Stimulated activated CD4-positive, alpha-beta T cell treated with anti-CD3 and anti-CD28 coated beads, Interleukin-4, amount 100 ng/mL, for 48 hours (primary cell): ENCODE results near the gene FBXL15.

Experiments used
- DNase-seq, 2 donors: peaks; one replicate each; pipeline ENCODE4 v3.0.0-alpha.2; 2020; ENCODE audit warnings: low read depth in 2 of 2

FBXL15 gene, protein sequence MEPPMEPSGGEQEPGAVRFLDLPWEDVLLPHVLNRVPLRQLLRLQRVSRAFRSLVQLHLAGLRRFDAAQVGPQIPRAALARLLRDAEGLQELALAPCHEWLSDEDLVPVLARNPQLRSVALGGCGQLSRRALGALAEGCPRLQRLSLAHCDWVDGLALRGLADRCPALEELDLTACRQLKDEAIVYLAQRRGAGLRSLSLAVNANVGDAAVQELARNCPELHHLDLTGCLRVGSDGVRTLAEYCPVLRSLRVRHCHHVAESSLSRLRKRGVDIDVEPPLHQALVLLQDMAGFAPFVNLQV

DNA sequence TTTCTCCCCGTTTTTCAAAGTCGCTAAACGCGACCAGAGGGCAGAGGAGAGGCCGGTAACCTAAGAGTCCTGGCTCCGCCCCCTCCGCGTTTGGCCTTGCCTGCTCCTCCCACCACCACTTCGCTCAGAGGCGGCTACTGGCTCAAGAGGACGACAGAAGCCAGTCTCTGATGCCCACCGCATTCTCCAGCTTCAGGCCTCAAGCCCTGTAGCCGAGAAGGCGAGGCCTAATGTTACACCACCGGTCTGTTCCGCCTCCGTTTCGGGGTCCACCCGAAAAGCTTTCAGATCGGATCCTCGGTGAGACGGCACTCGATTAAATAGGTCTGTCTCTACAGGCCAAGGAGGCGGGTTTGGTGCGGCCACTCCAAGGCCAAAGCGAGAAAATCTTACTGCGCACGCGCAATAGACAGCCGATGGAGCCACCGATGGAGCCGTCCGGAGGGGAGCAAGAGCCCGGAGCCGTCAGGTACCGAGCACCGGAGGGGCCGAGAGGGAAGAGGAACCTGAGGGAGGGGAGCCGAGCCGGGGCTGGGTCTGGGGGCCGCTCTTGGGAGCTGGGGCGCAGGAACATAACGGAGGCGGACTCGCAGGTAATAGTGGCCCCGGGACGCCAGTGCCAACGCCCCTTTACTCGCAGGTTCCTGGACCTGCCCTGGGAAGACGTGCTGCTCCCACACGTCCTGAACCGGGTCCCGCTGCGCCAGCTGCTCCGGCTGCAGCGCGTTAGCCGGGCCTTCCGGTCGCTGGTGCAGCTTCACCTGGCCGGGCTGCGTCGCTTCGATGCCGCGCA, at the start of gene FBXL15:
FBXL15 (plus strand) TSS at position 123 of the 793 bp plus-strand sequence; CDS start at position 417, 294 bp downstream.
- DNase-seq: peak; percentile 95 to 96

DNA sequence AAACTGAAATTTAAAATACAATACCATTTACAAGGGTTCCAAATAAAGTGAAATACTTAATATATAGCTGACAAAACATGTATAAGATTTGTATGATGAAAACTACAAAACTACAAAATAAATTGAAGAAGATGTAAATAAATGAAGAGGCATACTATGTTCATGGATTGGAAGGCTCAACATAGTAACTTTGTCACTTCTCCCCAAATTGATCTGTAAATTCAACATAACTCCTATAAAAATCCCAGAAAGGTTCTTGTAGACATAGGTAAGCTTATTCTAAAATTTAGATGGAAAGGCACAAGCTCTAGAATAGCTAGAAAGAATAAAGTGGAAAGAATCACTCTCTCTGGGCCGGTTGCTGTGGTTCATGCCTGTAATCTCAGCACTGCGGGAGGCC, 49.3 kb upstream of the FBXL15 start:
- no peak for DNase-seq

DNA sequence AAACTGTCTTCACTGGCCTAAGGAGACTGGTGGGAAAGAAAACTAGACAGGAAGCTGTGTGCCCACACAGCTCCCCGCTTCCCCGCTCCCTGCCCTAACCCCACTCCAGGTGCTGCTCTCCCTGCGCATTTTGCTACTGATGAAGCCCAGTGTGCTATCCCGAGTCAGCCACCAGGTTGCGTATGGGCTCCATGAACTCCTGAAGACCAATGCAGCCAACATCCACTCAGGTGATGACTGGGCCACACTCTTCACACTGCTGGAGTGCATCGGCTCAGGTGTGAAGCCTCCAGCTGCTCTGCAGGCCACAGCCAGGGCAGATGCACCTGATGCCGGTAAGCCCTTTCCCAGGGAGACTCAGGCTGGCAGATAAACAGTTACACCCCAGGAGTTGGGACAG, 45.4 kb upstream of the FBXL15 start:
- no peak for DNase-seq

DNA sequence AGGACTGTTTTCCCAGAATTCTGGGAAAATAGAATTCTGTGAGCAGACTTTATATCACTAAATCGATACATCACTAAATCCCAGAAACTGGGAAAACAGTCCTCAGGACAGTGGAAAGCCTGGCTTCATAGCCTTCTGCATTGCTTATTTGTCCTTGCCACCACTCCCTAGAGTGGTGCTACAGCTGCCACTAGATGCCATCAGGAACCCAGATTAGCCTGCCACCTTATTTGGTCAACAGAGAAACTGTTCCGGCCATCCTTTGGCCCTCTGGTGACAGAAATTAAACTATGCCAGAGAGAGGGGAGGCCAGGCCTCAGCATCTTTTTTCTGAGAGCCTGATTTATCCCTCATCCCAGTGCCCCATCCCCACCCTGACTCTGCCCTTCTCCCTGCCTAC, 44.8 kb upstream of the FBXL15 start:
- DNase-seq: no peak

DNA sequence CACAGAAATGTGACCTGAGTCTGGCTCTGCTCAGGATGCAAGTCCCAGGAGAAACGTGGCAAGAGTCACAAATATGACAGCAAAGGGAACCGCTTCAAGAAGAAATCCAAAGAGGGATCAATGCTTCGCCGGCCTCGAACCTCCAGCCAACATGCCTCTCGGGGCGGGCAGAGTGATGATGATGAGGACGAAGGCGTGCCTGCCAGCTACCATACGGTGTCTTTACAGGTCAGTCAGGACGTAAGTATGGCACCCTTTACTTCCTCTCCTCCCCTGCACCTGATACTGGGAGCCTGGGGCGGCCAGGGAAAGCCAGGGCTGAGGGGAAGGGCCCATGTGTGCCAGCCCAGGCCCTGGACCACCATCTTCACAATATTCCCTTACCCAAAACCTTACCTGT, 43.7 kb upstream of the FBXL15 start:
- DNase-seq: no peak

DNA sequence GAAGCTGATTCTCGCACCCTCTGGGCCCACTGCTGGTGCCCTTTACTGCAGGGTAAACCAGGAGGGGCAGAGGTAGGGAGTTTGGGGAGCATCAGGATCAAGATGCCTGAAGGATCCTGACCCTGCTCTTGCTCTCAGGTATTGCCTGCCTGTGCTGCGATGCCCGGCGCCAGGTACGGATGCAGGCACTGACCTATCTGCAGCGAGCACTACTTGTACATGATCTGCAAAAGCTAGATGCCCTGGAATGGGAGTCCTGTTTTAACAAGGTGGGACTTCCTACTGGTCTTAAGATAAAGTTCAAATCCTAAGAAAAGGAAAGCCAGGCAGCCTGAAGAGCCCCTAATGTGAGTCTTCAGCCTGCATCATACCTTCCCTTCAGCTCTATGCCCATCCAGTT, 41.3 kb upstream of the FBXL15 start:
- no peak for DNase-seq

DNA sequence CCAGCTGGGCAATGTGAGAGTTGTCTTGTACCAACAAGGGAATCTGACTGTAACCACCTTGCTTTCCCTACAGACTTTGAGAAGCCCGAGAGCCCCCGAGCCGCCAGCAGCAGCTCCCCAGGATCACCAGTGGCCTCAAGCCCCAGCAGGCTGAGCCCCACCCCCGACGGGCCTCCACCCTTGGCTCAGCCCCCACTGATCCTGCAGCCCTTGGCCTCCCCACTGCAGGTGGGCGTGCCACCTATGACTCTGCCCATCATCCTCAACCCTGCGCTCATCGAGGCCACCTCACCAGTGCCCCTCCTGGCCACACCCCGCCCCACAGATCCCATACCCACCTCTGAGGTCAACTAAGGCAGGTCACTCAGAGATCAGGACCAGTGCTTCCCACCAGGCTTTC, 38.7 kb upstream of the FBXL15 start:
- DNase-seq: no peak

DNA sequence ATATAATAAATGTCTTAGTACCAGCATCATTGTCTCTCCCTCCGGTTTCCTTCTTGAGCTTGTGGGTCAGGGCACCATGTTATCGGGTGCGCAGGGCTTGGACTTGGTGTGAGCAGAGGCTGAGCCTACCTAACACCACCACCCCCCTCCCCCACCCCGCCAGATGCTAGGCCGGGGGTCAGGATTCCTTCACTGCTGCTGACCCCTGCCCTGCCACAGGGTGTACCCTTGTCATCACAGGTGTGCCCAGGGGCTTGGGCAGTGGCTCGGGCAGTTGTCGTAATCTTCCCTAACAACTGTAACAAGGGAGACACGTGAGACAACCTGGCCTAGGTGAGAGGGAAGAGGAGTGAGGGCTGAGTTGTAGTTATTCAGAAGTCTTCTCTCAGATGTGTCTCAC, 37.8 kb upstream of the FBXL15 start:
- DNase-seq: no peak

DNA sequence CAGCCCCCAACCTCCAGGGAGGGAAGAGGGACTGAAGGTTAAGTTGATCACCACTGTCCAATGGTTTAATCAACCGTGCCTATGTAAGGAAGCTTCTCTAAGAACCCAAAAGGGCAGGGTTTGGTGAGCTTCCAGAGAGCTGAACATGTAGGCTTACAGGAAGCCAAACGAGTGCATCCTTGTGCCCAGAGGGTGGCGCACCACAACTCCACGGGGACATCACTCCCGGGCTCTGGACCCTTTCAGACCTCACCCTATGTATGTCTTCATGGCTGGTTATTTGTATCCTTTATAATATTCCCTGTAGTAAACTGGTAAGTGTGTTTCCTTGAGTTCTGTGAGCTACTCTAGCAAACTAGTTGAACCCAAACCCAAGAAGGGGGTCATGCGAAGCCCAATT, 36.6 kb upstream of the FBXL15 start:
- DNase-seq: no peak

DNA sequence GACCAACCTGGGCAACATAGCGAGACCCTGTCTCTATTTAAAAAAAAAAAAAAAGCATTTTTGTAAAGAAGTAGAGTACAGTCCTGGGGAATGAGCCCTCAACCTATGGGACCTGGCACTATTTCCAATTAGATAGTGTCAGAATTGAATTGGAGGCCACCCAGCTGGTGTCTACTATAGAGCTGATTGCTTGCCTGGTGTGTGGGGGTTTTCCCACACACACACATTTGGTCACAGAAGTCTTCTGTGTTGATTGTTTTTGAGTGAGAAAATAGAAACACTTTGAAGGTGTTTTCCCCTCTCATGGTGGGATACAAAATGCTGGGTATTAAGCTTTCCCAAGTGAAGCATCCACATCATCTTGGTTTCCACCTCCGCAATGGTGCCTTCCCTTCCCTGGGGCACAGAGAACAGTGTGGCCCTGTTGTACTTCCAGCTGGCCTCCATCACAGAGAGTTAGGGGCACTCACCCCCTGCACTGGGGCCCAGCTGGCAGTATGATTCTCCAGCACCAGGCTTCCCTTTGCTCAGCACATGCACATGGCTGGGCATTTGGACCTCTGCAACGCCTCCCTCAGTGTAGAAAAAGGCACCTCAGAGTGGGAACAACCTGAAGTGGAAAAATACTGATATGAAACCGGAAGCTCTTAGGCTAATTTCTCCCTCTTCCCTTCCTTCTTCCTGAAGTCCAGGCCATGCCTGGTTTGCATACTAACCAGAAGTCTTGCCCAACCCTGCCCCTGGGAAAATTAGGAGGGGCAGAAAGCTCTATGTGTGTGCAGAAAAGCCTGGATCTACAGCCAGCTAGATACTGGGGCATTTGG, 35.8 kb upstream of the FBXL15 start:
- no peak for DNase-seq

DNA sequence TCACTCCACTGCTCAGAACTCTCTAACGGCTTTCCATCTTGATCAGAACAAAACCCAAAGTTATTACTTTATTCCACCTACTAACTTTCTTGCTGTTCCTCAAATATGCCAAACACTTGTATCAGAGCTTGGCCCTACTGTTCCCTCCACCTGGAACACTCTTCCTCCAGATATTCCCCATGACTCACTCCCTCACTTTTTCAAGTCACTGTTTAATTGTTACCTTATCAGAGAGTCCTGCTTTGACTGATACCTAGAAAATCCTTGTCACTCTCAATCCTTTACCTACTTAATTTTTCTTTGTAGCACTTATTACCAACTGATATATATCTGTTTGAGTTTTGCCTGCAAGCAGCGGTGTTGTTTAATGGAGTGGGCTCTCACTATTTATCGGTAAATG, 30.7 kb upstream of the FBXL15 start:
- no peak for DNase-seq

DNA sequence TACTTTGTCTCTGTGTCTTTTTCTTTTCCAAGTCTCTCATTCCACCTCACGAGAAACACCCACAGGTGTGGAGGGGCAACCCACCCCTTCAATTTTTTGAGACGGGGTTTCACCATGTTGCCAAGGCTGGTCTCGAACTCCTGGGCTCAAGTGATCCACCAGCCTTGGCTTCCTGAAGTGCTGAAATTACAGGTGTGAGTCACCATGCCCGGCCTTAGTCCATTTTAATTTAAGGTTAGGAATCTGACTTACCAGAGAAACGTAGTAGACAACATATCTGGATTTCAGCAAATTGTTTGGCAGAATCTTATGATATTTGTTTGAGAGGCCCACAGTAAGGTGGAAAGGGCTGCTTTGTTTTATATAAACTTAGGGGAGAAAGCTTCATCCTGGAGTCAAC, 28.3 kb upstream of the FBXL15 start:
- DNase-seq: no peak

DNA sequence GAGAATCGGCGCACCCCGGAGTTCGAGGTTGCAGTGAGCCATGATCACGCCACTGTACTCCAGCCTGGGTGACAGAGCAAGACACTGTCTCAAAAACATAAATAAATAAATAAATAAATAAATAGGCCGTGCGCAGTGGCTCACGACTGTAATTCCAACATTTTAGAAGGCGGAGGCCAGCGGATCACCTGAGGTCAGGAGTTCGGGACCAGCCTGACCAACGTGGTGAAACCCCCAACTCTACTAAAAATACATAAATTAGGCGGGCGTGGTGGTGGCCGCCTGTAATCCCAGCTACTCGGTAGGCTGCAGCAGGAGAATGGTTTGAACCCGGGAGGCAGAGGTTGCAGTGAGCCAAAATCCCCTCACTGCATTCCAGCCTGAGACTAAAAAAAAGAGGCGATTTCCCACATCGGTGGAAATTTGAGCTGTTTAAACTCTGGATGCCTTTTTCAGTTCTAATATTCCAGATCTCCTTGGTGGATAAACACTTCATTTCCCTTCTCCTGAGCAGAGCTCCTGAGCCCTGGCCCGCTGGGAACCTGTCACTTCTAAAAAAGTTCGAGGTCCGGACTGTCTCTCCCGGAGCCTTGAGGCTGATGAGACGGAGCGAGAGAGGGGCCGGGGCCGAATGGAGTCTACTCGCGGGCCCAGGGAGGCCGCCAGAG, 27.1 kb upstream of the FBXL15 start:
- DNase-seq: no peak

DNA sequence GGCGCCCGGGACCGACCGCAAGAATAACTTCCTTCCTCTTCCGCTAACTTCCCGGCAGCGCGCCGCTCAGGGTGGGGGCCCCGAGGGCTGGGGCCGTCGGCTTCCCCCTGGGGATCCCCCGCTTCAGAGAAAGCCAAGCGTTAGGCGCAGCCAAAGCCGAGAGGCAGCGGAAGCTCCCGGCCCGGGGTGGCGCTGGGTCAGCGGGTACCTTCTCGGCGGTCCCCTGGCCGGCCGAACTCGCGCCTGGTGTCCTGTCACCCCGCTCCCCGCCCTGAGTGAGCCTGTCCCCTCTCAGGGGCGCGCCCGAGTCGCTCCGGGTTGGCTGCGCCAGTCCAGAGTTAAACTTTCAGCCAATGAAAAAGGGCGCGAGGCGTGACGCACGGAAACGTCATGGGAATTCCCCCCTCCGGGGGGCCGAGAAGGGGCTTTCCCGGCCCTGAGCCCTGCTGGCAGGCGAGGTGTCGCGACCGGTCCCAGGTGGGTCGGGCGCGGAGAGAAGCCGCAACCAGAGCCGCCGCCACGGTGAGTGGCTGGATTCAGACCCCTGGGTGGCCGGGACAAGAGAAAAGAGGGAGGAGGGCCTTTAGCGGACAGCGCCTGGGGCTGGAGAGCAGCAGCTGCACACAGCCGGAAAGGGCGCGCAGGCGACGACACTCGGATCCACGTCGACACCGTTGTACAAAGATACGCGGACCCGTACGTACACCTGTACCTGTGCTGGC, 26.4 kb upstream of the FBXL15 start:
- peak; percentile 97 to 98 for DNase-seq

DNA sequence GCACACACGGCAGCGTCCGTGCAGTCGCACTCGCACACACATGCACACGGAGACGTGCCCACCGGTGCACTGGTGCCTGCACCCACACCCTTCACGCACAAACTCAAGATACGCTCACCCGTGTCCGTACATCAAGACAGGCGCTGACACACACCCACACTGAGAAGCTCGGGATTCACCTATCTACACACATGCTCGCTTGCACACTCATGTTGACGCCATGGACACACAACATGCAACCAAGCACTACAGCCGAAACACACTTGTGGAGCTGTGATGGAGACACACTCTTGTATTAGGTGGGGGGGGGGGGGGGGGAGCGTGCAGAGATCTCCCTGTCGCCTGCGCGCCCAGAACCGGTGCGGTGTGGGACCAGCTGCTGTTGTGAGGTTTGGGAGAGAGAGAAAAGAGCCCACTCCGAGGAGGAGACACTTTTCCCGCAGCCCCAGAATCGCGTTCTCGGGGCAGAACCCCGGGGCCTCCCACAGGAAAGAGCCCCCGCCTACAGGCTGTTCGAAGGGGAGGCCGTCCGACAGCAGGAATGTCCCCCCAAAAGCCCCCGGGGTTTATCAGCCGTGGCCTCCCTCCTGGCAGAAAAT, 25.7 kb upstream of the FBXL15 start:
- peak in 1 of 2 donors; percentile 57 for DNase-seq

DNA sequence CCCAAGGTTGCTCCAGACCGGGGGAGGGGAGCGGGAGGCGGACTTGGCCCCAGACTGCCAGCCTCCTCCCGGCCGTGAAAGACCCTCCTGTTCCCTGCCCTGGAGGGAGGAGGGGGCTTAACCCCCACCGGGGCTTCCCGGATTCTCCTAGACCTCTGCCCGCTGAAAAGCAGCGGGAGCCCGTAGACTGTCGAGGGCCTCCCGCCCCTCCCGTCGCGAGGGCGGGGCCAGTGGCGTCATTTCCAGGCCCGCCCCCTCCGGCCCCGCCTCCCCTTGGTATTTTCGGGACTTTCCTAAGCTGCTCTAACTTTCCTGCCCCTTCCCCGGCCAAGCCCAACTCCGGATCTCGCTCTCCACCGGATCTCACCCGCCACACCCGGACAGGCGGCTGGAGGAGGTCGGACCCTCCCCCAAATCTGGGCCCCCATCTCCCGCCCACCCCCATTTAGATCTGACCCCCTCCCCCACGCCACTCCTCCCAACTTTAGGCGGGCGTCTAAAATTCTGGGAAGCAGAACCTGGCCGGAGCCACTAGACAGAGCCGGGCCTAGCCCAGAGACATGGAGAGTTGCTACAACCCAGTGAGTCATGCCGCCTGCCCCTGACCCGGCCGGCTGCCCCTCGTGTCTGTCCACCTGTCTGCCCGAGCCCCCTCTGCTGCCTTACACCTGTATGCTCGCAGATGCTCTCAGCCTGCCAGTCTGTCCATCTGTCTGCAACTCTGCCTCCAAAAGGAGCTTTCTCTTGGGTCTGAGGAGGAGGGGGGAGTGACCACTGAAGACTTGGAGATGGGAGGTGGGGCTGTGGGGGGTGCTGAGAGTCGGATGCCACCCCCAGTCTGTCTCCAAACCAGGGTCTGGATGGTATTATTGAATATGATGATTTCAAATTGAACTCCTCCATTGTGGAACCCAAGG, 25.0 kb upstream of the FBXL15 start, which contains the start of gene NFKB2:
NFKB2 (plus strand) TSS at position 306 of the 917 bp plus-strand sequence; CDS start at position 561, 255 bp downstream.
- DNase-seq: peak; percentile 86

DNA sequence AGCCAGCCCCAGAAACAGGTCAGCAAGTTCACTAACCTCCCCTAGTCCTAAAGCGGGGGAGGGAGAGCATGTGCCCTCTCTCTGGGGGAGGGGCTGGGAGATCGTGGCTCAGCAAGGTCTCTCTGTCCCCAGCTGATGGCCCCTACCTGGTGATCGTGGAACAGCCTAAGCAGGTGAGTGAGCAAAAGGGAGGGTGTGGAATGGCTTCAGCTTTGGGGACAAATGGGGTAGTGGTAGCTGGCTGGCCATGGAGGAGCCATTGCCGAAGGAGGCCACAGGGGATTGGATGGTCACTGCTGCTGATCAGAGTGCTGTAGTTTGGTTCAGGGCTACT, 24.4 kb upstream of the FBXL15 start:
- no peak for DNase-seq

DNA sequence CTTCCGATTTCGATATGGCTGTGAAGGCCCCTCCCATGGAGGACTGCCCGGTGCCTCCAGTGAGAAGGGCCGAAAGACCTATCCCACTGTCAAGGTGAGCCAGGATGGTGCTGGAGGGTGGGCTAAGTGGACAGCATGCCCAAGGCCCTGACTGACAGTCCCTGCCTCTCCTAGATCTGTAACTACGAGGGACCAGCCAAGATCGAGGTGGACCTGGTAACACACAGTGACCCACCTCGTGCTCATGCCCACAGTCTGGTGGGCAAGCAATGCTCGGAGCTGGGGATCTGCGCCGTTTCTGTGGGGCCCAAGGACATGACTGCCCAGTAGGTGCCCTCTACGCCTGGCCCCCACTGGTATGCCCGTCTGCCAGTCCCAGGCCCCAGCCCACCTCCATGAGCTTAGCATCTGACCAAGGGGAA, 23.9 kb upstream of the FBXL15 start:
- DNase-seq: no peak
